ENCODE measurements around the gene SYNM. TPM values are rescaled to one million over a fixed set of nuclear protein-coding genes. Genes with fewer than 3 reads are reported as not detected.

Gene SYNM
- total and polyA plus RNA-seq, 2 experiments from 2014 or later, result 0.74 to 3.5 TPM

DNA sequence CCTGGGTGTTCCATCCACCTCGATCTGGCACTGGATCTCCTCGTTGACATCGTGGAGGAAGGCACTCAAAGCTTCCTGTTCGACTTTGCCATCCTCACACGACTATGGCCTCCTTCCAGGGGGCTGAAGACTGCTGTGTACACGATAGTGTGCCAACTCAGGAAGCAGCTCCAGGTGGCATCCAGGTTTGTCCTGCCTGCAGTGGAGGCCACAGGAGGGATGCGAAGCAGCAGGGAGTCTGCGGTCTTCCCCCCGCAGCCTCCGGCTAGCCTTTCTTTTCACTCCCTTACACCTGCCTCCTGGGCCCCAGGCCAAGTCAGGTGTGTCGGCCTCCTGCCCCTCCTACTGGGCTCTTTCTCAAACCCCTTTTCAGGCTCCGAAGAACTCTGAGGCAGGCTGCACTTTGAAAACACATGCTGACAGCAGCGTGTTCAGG lies 32.2 kb downstream of the SYNM start:
- Histone ChIP-seq H2AFZ (no peak overlapping the region), H4K20me1 (replicated peaks; ENCODE audit: insufficient read depth) (0 out of 2 replicates have a peak, but pooled peaks cover 3% of the 10 kb centered on the region), H3K79me2 (replicated peaks; ENCODE audit: insufficient read depth) (no peaks in the 10 kb centered on the region), H3K27me3 (ENCODE audit: insufficient read depth) (no peaks in the 10 kb centered on the region), H3K36me3 (ENCODE audit: insufficient read depth) (no peaks in the 10 kb centered on the region), H3K27ac (ENCODE audit: low read depth) (no peak overlapping the region), H3F3A (replicated peaks; ENCODE audit: low read depth) (no peaks in the 10 kb centered on the region), H3K9me2 (ENCODE audit: insufficient read depth) (no peaks in the 10 kb centered on the region), H3K4me2 (no peak overlapping the region), H3K4me3 (no peak overlapping the region), H3K4me1 (ENCODE audit: insufficient read depth) (peaks cover 10% of the 10 kb centered on the region)
- Mint-ChIP-seq H3K27me3 (ENCODE audit: insufficient read depth, low read depth, poor library complexity) (no peaks in the 10 kb centered on the region), H3K9me3 (no peaks in the 10 kb centered on the region), H3K4me1 (peaks cover 25% of the 10 kb centered on the region), H3K27ac (no peak overlapping the region), H3K36me3 (ENCODE audit: low read depth) (peaks cover 13% of the 10 kb centered on the region; the same call in 2 of the 3 replicates), H3K4me3 (no peak overlapping the region)
- no peak for DNase-seq (ENCODE audit: low spot score)
- no peak for TF ChIP-seq CREB1 (CRISPR knock-in tag; IDR thresholded peaks at IDR 0.05; ENCODE audit: low read depth)
- TF ChIP-seq, protein P1, sequence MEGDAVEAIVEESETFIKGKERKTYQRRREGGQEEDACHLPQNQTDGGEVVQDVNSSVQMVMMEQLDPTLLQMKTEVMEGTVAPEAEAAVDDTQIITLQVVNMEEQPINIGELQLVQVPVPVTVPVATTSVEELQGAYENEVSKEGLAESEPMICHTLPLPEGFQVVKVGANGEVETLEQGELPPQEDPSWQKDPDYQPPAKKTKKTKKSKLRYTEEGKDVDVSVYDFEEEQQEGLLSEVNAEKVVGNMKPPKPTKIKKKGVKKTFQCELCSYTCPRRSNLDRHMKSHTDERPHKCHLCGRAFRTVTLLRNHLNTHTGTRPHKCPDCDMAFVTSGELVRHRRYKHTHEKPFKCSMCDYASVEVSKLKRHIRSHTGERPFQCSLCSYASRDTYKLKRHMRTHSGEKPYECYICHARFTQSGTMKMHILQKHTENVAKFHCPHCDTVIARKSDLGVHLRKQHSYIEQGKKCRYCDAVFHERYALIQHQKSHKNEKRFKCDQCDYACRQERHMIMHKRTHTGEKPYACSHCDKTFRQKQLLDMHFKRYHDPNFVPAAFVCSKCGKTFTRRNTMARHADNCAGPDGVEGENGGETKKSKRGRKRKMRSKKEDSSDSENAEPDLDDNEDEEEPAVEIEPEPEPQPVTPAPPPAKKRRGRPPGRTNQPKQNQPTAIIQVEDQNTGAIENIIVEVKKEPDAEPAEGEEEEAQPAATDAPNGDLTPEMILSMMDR (conservative IDR thresholded peaks at IDR 0.05; ENCODE audit: low read depth in 2 of 2), result no peak
- no peak for TF ChIP-seq NANOG (IDR thresholded peaks at IDR 0.05; ENCODE audit: borderline replicate concordance)
- TF ChIP-seq ZNF331 (CRISPR knock-in tag; IDR thresholded peaks at IDR 0.05; ENCODE audit: low read depth), result no peak
- TF ChIP-seq ZNF114 (CRISPR knock-in tag; IDR thresholded peaks at IDR 0.05), result no peak; the same call in 1 of the 2 replicates
- no peak for TF ChIP-seq JUNB (IDR thresholded peaks at IDR 0.05; ENCODE audit: unreplicated experiment)
- no peak for TF ChIP-seq REST (IDR thresholded peaks at IDR 0.05; ENCODE audit: unreplicated experiment)
- TF ChIP-seq EZH2 (IDR thresholded peaks at IDR 0.05; ENCODE audit: low read depth, unreplicated experiment), result no peak
- TF ChIP-seq POLR2AphosphoS5 (IDR thresholded peaks at IDR 0.05; ENCODE audit: low read depth), result no peak
- TF ChIP-seq, protein P2, sequence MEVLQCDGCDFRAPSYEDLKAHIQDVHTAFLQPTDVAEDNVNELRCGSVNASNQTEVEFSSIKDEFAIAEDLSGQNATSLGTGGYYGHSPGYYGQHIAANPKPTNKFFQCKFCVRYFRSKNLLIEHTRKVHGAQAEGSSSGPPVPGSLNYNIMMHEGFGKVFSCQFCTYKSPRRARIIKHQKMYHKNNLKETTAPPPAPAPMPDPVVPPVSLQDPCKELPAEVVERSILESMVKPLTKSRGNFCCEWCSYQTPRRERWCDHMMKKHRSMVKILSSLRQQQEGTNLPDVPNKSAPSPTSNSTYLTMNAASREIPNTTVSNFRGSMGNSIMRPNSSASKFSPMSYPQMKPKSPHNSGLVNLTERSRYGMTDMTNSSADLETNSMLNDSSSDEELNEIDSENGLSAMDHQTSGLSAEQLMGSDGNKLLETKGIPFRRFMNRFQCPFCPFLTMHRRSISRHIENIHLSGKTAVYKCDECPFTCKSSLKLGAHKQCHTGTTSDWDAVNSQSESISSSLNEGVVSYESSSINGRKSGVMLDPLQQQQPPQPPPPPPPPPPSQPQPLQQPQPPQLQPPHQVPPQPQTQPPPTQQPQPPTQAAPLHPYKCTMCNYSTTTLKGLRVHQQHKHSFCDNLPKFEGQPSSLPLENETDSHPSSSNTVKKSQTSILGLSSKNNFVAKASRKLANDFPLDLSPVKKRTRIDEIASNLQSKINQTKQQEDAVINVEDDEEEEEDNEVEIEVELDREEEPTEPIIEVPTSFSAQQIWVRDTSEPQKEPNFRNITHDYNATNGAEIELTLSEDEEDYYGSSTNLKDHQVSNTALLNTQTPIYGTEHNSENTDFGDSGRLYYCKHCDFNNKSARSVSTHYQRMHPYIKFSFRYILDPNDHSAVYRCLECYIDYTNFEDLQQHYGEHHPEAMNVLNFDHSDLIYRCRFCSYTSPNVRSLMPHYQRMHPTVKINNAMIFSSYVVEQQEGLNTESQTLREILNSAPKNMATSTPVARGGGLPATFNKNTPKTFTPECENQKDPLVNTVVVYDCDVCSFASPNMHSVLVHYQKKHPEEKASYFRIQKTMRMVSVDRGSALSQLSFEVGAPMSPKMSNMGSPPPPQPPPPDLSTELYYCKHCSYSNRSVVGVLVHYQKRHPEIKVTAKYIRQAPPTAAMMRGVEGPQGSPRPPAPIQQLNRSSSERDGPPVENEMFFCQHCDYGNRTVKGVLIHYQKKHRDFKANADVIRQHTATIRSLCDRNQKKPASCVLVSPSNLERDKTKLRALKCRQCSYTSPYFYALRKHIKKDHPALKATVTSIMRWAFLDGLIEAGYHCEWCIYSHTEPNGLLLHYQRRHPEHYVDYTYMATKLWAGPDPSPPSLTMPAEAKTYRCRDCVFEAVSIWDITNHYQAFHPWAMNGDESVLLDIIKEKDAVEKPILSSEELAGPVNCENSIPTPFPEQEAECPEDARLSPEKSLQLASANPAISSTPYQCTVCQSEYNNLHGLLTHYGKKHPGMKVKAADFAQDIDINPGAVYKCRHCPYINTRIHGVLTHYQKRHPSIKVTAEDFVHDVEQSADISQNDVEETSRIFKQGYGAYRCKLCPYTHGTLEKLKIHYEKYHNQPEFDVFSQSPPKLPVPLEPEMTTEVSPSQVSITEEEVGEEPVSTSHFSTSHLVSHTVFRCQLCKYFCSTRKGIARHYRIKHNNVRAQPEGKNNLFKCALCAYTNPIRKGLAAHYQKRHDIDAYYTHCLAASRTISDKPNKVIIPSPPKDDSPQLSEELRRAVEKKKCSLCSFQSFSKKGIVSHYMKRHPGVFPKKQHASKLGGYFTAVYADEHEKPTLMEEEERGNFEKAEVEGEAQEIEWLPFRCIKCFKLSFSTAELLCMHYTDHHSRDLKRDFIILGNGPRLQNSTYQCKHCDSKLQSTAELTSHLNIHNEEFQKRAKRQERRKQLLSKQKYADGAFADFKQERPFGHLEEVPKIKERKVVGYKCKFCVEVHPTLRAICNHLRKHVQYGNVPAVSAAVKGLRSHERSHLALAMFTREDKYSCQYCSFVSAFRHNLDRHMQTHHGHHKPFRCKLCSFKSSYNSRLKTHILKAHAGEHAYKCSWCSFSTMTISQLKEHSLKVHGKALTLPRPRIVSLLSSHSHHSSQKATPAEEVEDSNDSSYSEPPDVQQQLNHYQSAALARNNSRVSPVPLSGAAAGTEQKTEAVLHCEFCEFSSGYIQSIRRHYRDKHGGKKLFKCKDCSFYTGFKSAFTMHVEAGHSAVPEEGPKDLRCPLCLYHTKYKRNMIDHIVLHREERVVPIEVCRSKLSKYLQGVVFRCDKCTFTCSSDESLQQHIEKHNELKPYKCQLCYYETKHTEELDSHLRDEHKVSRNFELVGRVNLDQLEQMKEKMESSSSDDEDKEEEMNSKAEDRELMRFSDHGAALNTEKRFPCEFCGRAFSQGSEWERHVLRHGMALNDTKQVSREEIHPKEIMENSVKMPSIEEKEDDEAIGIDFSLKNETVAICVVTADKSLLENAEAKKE (CRISPR knock-in tag; IDR thresholded peaks at IDR 0.05), result no peak
- TF ChIP-seq, protein P3, sequence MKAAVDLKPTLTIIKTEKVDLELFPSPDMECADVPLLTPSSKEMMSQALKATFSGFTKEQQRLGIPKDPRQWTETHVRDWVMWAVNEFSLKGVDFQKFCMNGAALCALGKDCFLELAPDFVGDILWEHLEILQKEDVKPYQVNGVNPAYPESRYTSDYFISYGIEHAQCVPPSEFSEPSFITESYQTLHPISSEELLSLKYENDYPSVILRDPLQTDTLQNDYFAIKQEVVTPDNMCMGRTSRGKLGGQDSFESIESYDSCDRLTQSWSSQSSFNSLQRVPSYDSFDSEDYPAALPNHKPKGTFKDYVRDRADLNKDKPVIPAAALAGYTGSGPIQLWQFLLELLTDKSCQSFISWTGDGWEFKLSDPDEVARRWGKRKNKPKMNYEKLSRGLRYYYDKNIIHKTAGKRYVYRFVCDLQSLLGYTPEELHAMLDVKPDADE (IDR thresholded peaks at IDR 0.05), result no peak
- peak; percentile 31 for ATAC-seq
